GM12878 (cell line): ENCODE measurements around the gene TMC4. TPM values are rescaled to one million over a fixed set of nuclear protein-coding genes. Genes with fewer than 3 reads are reported as not detected.

Experiments used
- CBFB ChIP-seq: IDR thresholded peaks from 2 replicates; pipeline ENCODE4 v1.6.1; 2016; ENCODE audit warnings: antibody characterized with exemption, low read depth
- CEBPZ ChIP-seq: fragments of 150-350 bp; IDR thresholded peaks from 2 replicates; pipeline ENCODE4 v1.6.1; 2016; ENCODE audit warnings: low read depth, low read length
- HSF1 ChIP-seq: fragments of 150-350 bp; IDR thresholded peaks from 2 replicates; pipeline ENCODE4 v1.6.1; 2014; ENCODE audit warnings: mild to moderate bottlenecking, low read depth, low read length
- IKZF2 ChIP-seq, 2 experiments: fragments of 450-650 bp; IDR thresholded peaks; 2 replicates each; pipeline ENCODE4 v1.6.1; 2017; ENCODE audit warnings: mild to moderate bottlenecking in 2 of 2, moderate library complexity in 2 of 2
- NFYB ChIP-seq: IDR thresholded peaks from 2 replicates; pipeline ENCODE4 v1.6.1; 2011; ENCODE audit warnings: low read depth, mild to moderate bottlenecking, low read length, improper control_type of control experiment, moderate library complexity; ENCODE audit not compliant: insufficient read depth
- RFX5 ChIP-seq: IDR thresholded peaks from 2 replicates; pipeline ENCODE4 v1.6.1; 2011; ENCODE audit warnings: low read depth, low read length, improper control_type of control experiment
- RUNX3 ChIP-seq: IDR thresholded peaks from 2 replicates; pipeline ENCODE4 v1.6.1; 2012; ENCODE audit warnings: low read length, inconsistent platforms
- SMAD5 ChIP-seq: IDR thresholded peaks from 2 replicates; pipeline ENCODE4 v1.6.1; 2016; ENCODE audit warnings: antibody characterized with exemption, low read depth
- SP1 ChIP-seq: IDR thresholded peaks from one replicate; pipeline ENCODE4 v1.6.1; 2011; ENCODE audit warnings: low read depth, low read length
- ZNF207 ChIP-seq: fragments of 450-650 bp; IDR thresholded peaks from 2 replicates; pipeline ENCODE4 v1.6.1; 2014; ENCODE audit warnings: antibody characterized with exemption, mild to moderate bottlenecking, borderline replicate concordance
- polyA plus RNA-seq, 11 experiments: library from polyadenylated mRNA; depleted of rRNA in 4 of 11; unstranded in 6 of 11; stranded (reverse) in 5 of 11; fragments of >200 nt; fragmentation: Nextera tagmentation in 4 of 11; fragmentation: Illumina TruSeq in 1 of 11; extraction: Ambion mirVana in 4 of 11; extraction: Trizol in 1 of 11; gene quantifications; 1 replicate in 1 of 11; 2 replicates in 10 of 11; pipeline versions ENCODE4 v1.2.1 to v1.2.3, GENCODE V29; 2011 to 2016; ENCODE audit warnings: inconsistent platforms in 2 of 11, missing spikeins in 2 of 11, low read depth in 1 of 11
- total RNA-seq, 4 experiments: library from RNA; depleted of rRNA in 3 of 4; stranded (reverse); fragments of >200 nt in 3 of 4; fragmentation: Illumina TruSeq in 1 of 4; extraction: Trizol in 1 of 4; gene quantifications; 2 replicates each; pipeline versions ENCODE4 v1.2.1 to v1.2.3, GENCODE V29; 2013 to 2021
- TF ChIP-seq, protein P1 (sequence below): fragments of 450-650 bp; conservative IDR thresholded peaks from 2 replicates; pipeline ENCODE4 v1.6.1; 2017; ENCODE audit warnings: mild to moderate bottlenecking, moderate library complexity

Gene TMC4
- total and polyA plus RNA-seq, 10 of the 15 experiments (the other 5 are each of a cell fraction or from before 2014, with no cell fraction given), result 0.33 to 0.83 (median 0.74) TPM; not detected in 7

GRCh38 chr19:54121259-54121658, 51.7 kb downstream of the TMC4 start (continued):
- TF ChIP-seq CEBPZ (no peak), SP1 (no peak), ZNF207 (no peak), SMAD5 (no peak), IKZF2 (IDR thresholded peaks at IDR 0.05) (no peak), RUNX3 (no peak), NFYB (no peak), RFX5 (no peak), CBFB (no peak), HSF1 (no peak)
- TF ChIP-seq, protein P1, sequence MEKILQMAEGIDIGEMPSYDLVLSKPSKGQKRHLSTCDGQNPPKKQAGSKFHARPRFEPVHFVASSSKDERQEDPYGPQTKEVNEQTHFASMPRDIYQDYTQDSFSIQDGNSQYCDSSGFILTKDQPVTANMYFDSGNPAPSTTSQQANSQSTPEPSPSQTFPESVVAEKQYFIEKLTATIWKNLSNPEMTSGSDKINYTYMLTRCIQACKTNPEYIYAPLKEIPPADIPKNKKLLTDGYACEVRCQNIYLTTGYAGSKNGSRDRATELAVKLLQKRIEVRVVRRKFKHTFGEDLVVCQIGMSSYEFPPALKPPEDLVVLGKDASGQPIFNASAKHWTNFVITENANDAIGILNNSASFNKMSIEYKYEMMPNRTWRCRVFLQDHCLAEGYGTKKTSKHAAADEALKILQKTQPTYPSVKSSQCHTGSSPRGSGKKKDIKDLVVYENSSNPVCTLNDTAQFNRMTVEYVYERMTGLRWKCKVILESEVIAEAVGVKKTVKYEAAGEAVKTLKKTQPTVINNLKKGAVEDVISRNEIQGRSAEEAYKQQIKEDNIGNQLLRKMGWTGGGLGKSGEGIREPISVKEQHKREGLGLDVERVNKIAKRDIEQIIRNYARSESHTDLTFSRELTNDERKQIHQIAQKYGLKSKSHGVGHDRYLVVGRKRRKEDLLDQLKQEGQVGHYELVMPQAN, result no peak
